ENCODE data around the gene SCNN1B.

The SCNN1B gene

DNA sequence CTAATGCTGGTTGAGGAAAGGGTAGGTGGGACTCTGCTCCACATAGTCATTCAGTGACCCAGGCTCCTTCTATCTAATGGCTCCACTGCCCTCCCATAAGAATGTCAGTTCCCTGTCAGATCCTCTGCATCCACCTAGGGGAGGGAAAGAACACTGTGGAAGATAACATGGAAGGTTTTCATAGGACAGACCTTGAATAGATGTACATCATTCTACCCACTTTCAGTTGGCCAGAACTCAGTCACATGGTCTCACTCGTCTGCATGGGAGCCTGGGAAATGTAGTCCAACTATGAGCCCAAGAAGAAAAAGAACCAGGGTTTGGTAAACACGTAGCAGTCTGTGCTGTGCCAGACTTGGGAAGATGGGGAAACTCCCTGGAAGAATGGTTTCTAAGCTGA lies 27.1 kb upstream of the SCNN1B start:
- Histone ChIP-seq H3K9me3 (replicated peaks; ENCODE audit: low read length) (no peaks in the 10 kb centered on the region), H3K27me3 (ENCODE audit: control insufficient read depth, insufficient read depth, low read length) (no peaks in the 10 kb centered on the region), H3K4me2 (ENCODE audit: low read length) (no peak overlapping the region), H3K4me1 (ENCODE audit: control insufficient read depth, insufficient read depth, low read length) (no peaks in the 10 kb centered on the region), H3K4me3 (ENCODE audit: low read length) (no peak overlapping the region), H3K36me3 (ENCODE audit: insufficient read depth, low read length) (no peaks in the 10 kb centered on the region), H3K9ac (ENCODE audit: low read depth, low read length) (no peak overlapping the region)

DNA sequence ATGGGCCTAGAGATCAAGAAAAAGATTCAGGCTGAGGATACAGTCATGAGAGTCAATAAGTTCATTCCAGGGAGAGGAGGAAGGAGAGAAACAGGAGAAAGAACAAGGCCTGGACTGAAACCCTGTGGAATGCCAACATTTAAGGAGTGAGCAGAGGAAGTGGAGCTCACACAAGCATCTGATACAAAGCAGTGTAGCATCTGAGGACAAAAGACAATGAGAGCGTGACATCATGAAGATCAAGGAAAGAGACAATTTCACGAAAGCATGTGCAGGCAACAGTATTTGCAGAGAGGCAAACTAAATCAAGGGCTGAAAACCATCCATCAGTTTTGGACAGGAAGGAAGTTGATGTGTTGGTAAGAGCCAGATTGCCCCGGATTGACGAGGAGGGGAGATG lies 25.3 kb upstream of the SCNN1B start:
- Histone ChIP-seq H3K27me3 (ENCODE audit: control insufficient read depth, insufficient read depth, low read length) (no peaks in the 10 kb centered on the region), H3K9me3 (replicated peaks; ENCODE audit: low read length) (no peaks in the 10 kb centered on the region), H3K36me3 (ENCODE audit: insufficient read depth, low read length) (no peaks in the 10 kb centered on the region), H3K9ac (ENCODE audit: low read depth, low read length) (no peak overlapping the region), H3K4me2 (ENCODE audit: low read length) (no peak overlapping the region), H3K4me1 (ENCODE audit: control insufficient read depth, insufficient read depth, low read length) (no peaks in the 10 kb centered on the region), H3K4me3 (ENCODE audit: low read length) (no peak overlapping the region)

DNA sequence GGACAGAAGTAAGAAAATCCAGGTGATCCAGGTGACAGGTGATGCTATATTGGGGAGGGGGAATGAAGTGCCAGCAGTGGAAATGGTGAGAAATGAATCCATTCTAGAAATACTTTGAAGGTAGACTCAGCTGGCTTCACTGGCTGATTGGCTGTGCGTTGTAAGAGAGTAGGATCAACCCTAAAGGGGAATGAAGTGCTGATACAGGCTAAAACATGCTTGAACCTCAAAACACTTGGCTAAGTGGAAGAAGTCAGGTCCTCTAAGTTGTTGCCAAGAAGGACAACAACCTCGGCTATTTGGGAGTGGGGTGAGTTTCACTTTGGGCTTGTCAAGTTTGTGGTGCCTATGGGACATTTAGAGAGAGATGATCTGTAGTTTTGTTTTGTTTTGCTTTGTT lies 24.1 kb upstream of the SCNN1B start:
- H3K4me2 ChIP-seq (ENCODE audit: low read length): no peak overlapping the region
- no peak overlapping the region for H3K9ac ChIP-seq (ENCODE audit: low read depth, low read length)
- no peaks in the 10 kb centered on the region for H3K4me1 ChIP-seq (ENCODE audit: control insufficient read depth, insufficient read depth, low read length)
- H3K36me3 ChIP-seq (ENCODE audit: insufficient read depth, low read length): no peaks in the 10 kb centered on the region
- H3K9me3 ChIP-seq (replicated peaks; ENCODE audit: low read length): no peaks in the 10 kb centered on the region
- no peaks in the 10 kb centered on the region for H3K27me3 ChIP-seq (ENCODE audit: control insufficient read depth, insufficient read depth, low read length)
- no peak overlapping the region for H3K4me3 ChIP-seq (ENCODE audit: low read length)

DNA sequence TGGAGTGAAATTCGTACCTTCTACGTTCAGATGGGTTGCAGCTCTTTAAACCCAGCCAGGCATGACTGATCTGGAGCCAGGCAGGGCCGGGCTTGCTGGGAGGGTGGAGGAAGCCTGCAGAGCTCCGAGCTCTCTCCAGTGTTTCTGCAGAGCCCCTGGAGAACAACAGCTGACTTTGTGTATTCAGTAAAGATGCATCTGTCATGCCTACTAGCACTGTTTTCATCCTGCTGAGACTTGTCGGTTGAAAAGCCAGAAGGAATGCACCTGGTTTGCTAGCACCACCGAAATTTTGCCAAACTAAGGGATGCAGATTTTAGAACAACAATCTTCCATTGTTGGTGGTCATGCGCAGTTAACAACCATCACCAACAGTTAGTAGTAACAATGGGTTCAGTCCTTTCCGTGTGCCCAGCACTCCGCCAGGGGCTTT lies 22.4 kb upstream of the SCNN1B start:
- Histone ChIP-seq H3K4me1 (ENCODE audit: control insufficient read depth, insufficient read depth, low read length) (no peaks in the 10 kb centered on the region), H3K27me3 (ENCODE audit: control insufficient read depth, insufficient read depth, low read length) (no peaks in the 10 kb centered on the region), H3K4me3 (ENCODE audit: low read length) (no peak overlapping the region), H3K9me3 (replicated peaks; ENCODE audit: low read length) (no peaks in the 10 kb centered on the region), H3K4me2 (ENCODE audit: low read length) (no peak overlapping the region), H3K36me3 (ENCODE audit: insufficient read depth, low read length) (no peaks in the 10 kb centered on the region), H3K9ac (ENCODE audit: low read depth, low read length) (no peak overlapping the region)

DNA sequence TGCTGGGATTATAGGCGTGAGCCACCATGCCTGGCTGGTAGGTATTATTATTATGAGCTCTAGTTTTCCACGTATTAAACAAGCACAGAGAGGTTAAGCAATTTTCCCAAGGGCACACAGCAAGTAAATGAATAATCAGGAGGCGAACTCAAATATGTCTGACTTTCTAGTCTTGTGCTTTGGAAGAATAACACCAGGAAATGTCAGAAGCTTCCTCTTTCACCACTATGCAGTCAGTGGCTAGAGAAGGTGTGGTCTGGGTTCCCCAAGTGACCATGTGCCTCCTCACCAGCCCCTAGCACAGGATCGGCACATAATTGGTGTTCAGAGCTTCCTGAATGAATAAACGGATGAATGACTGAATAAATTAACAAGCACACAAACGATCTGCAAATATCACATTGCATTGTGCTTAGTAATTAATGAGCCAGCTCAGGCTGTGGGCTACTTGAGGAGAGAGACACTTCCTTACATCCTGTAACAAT lies 21.6 kb upstream of the SCNN1B start:
- no peaks in the 10 kb centered on the region for H3K9me3 ChIP-seq (replicated peaks; ENCODE audit: low read length)

DNA sequence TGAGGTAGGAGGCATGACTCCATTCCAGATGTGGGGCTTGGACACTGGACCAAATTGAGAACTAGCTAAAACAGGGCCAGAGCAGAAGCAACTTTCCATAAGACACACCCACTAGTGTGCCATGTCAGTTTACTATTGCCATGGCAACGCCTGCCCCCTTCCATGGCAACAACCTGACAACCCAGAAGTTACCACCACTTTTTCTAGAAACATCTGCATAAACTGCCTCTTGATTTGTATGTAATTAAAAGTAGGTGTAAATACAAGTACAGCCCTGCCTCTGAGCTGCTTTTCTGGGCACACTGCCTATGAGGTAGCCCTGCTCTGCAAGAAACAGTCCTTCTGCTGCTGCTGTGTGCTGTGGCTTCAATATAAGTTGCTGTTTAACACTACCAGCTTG lies 19.5 kb upstream of the SCNN1B start:
- H3K9ac ChIP-seq (ENCODE audit: low read depth, low read length): no peak overlapping the region
- H3K4me3 ChIP-seq (ENCODE audit: low read length): no peak overlapping the region
- no peak overlapping the region for H3K4me2 ChIP-seq (ENCODE audit: low read length)
- no peaks in the 10 kb centered on the region for H3K27me3 ChIP-seq (ENCODE audit: control insufficient read depth, insufficient read depth, low read length)
- no peaks in the 10 kb centered on the region for H3K9me3 ChIP-seq (replicated peaks; ENCODE audit: low read length)
- no peaks in the 10 kb centered on the region for H3K4me1 ChIP-seq (ENCODE audit: control insufficient read depth, insufficient read depth, low read length)
- no peaks in the 10 kb centered on the region for H3K36me3 ChIP-seq (ENCODE audit: insufficient read depth, low read length)

More for the DNA sequence above, 21.6 kb upstream of the SCNN1B start:
- Histone ChIP-seq H3K27me3 (ENCODE audit: control insufficient read depth, insufficient read depth, low read length) (no peaks in the 10 kb centered on the region), H3K36me3 (ENCODE audit: insufficient read depth, low read length) (no peaks in the 10 kb centered on the region), H3K4me1 (ENCODE audit: control insufficient read depth, insufficient read depth, low read length) (no peaks in the 10 kb centered on the region), H3K4me3 (ENCODE audit: low read length) (no peak overlapping the region), H3K9ac (ENCODE audit: low read depth, low read length) (no peak overlapping the region), H3K4me2 (ENCODE audit: low read length) (no peak overlapping the region)

DNA sequence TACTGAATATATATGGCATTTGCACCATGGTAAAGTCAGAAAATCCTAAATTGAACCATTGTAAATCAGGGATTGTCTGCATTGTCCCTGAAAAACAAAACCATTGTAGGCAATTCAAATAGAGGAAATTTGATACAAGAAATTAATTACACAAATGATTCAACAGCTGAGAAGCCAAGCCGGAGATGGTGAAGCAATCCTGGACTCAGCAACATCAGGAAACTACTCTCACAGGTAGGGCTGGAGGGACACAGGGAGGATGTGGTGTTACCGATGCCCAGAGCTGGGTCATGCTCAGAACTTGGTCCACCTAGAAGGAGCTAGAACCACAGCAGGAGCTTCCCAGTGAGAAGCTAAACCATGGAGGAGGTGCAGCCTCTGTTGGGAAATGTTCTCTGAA lies 18.5 kb upstream of the SCNN1B start:
- Histone ChIP-seq H3K4me3 (ENCODE audit: low read length) (no peak overlapping the region), H3K4me2 (ENCODE audit: low read length) (no peak overlapping the region), H3K36me3 (ENCODE audit: insufficient read depth, low read length) (no peaks in the 10 kb centered on the region), H3K9me3 (replicated peaks; ENCODE audit: low read length) (no peaks in the 10 kb centered on the region), H3K4me1 (ENCODE audit: control insufficient read depth, insufficient read depth, low read length) (no peaks in the 10 kb centered on the region), H3K9ac (ENCODE audit: low read depth, low read length) (no peak overlapping the region), H3K27me3 (ENCODE audit: control insufficient read depth, insufficient read depth, low read length) (no peaks in the 10 kb centered on the region)

DNA sequence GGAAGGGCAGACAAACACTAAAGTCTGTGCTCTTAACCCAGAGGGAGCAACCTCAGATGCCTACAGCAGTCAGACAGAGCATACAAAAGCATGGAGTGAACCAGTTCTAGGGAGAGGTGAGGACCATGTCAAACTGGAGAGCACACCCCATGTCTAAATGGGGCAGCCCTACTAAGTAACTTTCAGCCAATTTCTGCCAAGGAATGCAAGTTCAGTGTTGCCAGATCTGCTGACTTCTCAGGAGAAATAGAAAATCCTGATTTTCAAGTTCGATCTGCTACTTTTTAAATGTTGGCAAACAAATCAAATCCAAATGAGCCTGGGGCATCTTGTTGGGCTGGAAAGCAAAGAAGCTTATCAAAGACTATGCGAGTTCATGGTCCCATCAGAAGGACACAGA lies 17.5 kb upstream of the SCNN1B start:
- Histone ChIP-seq H3K4me2 (ENCODE audit: low read length) (no peak overlapping the region), H3K9me3 (replicated peaks; ENCODE audit: low read length) (no peaks in the 10 kb centered on the region), H3K4me3 (ENCODE audit: low read length) (no peak overlapping the region), H3K9ac (ENCODE audit: low read depth, low read length) (no peak overlapping the region), H3K4me1 (ENCODE audit: control insufficient read depth, insufficient read depth, low read length) (no peaks in the 10 kb centered on the region), H3K36me3 (ENCODE audit: insufficient read depth, low read length) (no peaks in the 10 kb centered on the region), H3K27me3 (ENCODE audit: control insufficient read depth, insufficient read depth, low read length) (no peaks in the 10 kb centered on the region)

DNA sequence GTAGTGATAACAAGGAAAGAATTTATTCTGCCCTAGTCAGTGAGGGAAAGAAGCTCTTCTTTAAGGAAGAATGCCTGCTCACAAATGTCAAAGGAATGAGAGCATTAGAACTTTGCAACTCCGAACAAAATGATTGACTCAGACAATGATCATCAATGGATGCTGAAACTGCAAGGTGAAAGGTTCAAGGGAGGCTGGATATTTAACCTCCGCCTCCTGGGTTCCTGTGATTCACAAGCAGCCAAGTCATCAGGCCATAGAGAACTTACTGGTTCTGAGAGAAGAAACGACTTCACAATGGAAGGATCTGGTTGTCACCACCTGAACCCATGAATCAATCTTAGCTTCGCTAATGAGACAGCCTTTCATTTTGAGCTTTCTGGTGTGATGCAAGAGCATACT lies 16.0 kb upstream of the SCNN1B start:
- Histone ChIP-seq H3K4me1 (ENCODE audit: control insufficient read depth, insufficient read depth, low read length) (no peaks in the 10 kb centered on the region), H3K4me2 (ENCODE audit: low read length) (no peak overlapping the region), H3K9me3 (replicated peaks; ENCODE audit: low read length) (no peaks in the 10 kb centered on the region), H3K4me3 (ENCODE audit: low read length) (no peak overlapping the region), H3K9ac (ENCODE audit: low read depth, low read length) (no peak overlapping the region), H3K27me3 (ENCODE audit: control insufficient read depth, insufficient read depth, low read length) (no peaks in the 10 kb centered on the region), H3K36me3 (ENCODE audit: insufficient read depth, low read length) (no peaks in the 10 kb centered on the region)

DNA sequence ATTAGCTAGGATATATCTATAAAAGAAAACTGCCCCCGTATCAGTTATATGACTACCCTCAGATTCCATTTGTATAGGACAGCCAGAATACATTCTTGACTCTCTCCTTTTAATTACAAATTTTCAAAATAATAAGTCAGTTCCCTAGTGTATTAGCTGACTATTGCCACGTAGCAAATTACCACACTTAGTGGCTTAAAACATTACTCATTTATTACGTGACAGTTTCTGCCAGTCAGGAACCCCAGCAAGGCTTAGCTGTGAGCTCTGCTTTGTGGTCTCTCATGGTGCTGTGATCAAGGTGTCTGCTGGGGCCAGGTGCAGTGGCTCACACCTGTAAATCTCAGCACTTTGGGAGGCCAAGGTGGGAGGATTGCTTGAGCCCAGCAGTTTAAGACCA lies 13.9 kb upstream of the SCNN1B start:
- no peak overlapping the region for H3K4me2 ChIP-seq (ENCODE audit: low read length)
- H3K9me3 ChIP-seq (replicated peaks; ENCODE audit: low read length): no peaks in the 10 kb centered on the region
- no peak overlapping the region for H3K4me3 ChIP-seq (ENCODE audit: low read length)
- H3K4me1 ChIP-seq (ENCODE audit: control insufficient read depth, insufficient read depth, low read length): no peaks in the 10 kb centered on the region
- H3K9ac ChIP-seq (ENCODE audit: low read depth, low read length): no peak overlapping the region
- H3K36me3 ChIP-seq (ENCODE audit: insufficient read depth, low read length): no peaks in the 10 kb centered on the region
- no peaks in the 10 kb centered on the region for H3K27me3 ChIP-seq (ENCODE audit: control insufficient read depth, insufficient read depth, low read length)

DNA sequence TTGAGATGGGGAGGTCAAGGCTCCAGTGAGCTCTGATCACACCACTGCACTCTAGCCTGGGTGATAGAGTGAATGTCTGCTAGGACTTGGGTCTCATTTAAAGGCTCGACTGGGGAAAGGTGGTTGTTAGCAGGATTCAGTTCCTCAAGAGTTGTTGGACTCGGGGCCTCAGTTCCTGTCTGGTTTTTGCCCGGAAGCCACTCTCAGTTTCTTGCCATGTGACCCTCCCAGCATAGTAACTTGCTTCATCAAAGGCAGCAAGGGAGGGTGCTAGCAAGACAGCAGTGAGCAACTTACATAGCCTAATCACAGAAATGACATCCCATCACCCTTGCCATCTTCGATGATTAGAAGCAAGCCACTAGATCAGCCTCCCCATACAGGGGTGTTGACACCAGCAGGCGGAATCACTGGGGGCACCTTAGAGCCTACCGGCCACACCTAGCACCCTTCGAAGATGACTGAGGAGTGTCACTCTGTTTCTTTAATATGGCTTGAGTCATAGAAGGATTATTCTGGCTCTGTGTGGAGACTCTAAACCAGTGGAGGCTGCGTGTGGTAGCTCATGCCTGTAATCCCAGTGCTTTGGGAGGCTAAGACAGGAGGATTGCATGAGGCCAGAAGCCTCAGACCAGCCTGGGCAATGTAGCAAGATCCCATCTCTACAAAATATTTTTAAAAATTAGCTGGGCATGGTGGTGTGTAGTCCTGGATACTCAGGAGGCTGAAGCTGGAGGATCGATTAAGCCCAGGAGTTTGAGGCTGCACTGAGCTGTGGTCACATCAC lies 13.2 kb upstream of the SCNN1B start:
- Histone ChIP-seq H3K4me3 (ENCODE audit: low read length) (no peak overlapping the region), H3K9ac (ENCODE audit: low read depth, low read length) (no peak overlapping the region), H3K27me3 (ENCODE audit: control insufficient read depth, insufficient read depth, low read length) (no peaks in the 10 kb centered on the region), H3K36me3 (ENCODE audit: insufficient read depth, low read length) (no peaks in the 10 kb centered on the region), H3K4me1 (ENCODE audit: control insufficient read depth, insufficient read depth, low read length) (no peaks in the 10 kb centered on the region), H3K4me2 (ENCODE audit: low read length) (no peak overlapping the region), H3K9me3 (replicated peaks; ENCODE audit: low read length) (no peaks in the 10 kb centered on the region)

All from skeletal muscle satellite cell (primary cell).